Right cardiac atrium (tissue), 5 donors: ENCODE measurements around the gene LBX1. TPM values are rescaled to one million over a fixed set of nuclear protein-coding genes. Genes with fewer than 3 reads are reported as not detected.

Source experiments
- ATAC-seq, 2 donors: fragments of 200-7000 bp; cut with Tn5 transposase; one replicate each; pipeline versions ENCODE4 v1.8.0 to v1.9.1; 2020; ENCODE audit warnings: moderate library complexity in 2 of 2, mild to moderate bottlenecking in 1 of 2
- DNase-seq, 3 donors: peaks; one replicate each; pipeline ENCODE4 v3.0.0-alpha.2; 2020
- H3K27ac ChIP-seq: one replicate; pipeline ENCODE4 v1.5.1; 2013; ENCODE audit warnings: mild to moderate bottlenecking, low read length, control low read depth, moderate library complexity
- H3K27me3 ChIP-seq: one replicate; pipeline ENCODE4 v1.6.1; 2013; ENCODE audit not compliant: control insufficient read depth, insufficient read depth
- H3K4me1 ChIP-seq: one replicate; pipeline ENCODE4 v1.6.1; 2013; ENCODE audit warnings: low read length; ENCODE audit not compliant: control insufficient read depth, insufficient read depth
- H3K4me3 ChIP-seq: one replicate; pipeline ENCODE4 v1.5.1; 2013; ENCODE audit warnings: low read length, control low read depth
- H3K9me3 ChIP-seq: one replicate; pipeline ENCODE4 v1.6.1; 2013; ENCODE audit warnings: low read length; ENCODE audit not compliant: control insufficient read depth
- WGBS: extraction: QIAGEN DNeasy Blood & Tissue Kit; methylation state at CpG from one replicate; pipeline ENCODE4 v1.1.7; 2013; 5-methylcytosine and 5-hydroxymethylcytosine counted together
- intact Hi-C, 4 donors: fragments of 100-400 bp; cut with DNase I; formaldehyde crosslinking; loops; one replicate each; pipeline versions ENCODE4 v1.11.0 to v1.14.0; 2022 to 2023
- polyA plus RNA-seq: library from polyadenylated mRNA; stranded (reverse); fragments of 200-250 nt; gene quantifications from one replicate; pipeline ENCODE4 v1.2.3, GENCODE V29; 2013
- total RNA-seq, 4 donors: library from RNA; stranded (reverse); fragmentation: NEBNext Ultra II Directional; extraction: Animal tissue kit (Norgen Biotek cat#: 25700); gene quantifications; one replicate each; pipeline ENCODE4 v1.2.1, GENCODE V29; 2021
- donor health status: healthy with polysubstance abuse.
- donor health status: DM: no; HTN: yes; CAD: no.
- donor health status: DM: no; HTN: no; CAD: no.
- donor health status: DM: no; HTN: yes; CAD: no; lungs with severe emphysema.
- donor health status: DM: yes; HTN: yes; CAD: no.

LBX1 gene
- total and polyA plus RNA-seq, 5 donors, result not detected

DNA sequence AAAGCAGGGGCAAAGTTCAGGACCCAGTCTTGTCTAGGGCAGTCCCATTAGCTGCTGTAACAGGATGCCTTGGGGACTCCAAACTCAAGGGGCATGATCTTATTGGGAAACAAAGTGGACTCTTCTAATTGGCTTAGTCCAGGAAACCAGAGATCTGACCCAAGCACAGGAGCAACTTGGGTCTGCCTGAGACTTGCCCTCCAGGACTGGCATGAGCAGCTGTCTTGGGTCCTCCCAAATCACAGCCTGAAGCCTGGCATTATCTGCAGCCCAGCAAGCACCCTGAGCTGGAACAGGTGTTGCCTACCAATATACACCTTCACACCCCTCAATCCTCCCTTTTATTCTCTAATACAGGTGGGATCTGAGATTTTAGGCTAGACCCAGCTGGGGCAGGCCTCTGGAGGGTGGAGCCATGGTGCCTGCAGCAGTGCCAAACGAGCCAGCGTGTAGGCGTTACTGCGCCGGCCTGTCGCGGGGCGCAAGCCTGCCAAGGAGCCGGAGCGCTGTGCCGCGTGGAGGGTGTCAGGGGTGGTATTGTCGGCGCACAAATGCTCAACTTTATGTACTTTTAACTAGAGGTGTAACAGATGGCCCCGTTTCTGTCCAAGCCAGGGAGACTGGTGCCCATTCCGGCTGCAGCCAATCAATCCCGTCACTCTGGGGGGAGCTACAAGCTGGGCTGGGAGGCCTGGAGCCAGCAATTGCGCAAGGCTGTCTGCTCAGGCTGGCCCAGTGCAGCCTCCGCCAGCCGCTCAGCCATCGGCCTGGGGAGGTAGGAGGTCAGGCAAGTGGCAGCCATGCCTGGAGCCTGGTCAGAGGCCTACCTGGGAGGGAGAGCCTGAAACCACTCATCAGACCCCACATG, 12.8 kb upstream of the LBX1 start:
- WGBS, result 87% methylated on average over 21 of the region's 21 CpGs
- peak; percentile 79 to 83 (median 83) for DNase-seq
- H3K27me3 ChIP-seq, result no peaks in the 10 kb centered on the region
- no peak overlapping the region for H3K27ac ChIP-seq
- no peaks in the 10 kb centered on the region for H3K9me3 ChIP-seq
- H3K4me1 ChIP-seq, result no peaks in the 10 kb centered on the region
- no peak overlapping the region for H3K4me3 ChIP-seq
- intact Hi-C loops, result no loop called here
- peak; percentile 71 to 77 for ATAC-seq

DNA sequence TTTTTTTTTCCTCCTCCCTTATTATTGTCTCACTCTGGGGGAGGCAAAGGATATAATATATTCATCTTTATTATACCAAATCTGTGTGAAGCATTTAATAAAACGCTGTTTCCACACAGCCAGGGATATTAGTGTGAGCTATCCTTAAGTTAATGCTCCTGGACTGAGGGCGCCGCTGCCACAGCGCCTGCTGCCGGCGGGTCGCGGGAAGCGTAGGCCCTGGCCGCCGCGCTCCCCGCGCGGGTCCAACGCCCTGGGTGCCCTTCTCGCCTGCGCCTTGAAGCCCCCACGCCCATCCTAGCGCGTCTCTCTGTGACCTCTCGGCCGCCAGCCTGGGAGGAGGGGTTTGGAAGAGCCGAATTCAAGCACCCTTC, 9.5 kb upstream of the LBX1 start:
- Histone ChIP-seq H3K4me1 (no peaks in the 10 kb centered on the region), H3K9me3 (no peaks in the 10 kb centered on the region), H3K27ac (no peak overlapping the region), H3K4me3 (no peak overlapping the region), H3K27me3 (no peaks in the 10 kb centered on the region)
- DNase-seq, result peak in 1 of 3 donors; percentile 53
- peak in 1 of 2 donors; percentile 46 for ATAC-seq
- intact Hi-C loops, result no loop called here
- 18% methylated on average over 24 of the region's 24 CpGs for WGBS

DNA sequence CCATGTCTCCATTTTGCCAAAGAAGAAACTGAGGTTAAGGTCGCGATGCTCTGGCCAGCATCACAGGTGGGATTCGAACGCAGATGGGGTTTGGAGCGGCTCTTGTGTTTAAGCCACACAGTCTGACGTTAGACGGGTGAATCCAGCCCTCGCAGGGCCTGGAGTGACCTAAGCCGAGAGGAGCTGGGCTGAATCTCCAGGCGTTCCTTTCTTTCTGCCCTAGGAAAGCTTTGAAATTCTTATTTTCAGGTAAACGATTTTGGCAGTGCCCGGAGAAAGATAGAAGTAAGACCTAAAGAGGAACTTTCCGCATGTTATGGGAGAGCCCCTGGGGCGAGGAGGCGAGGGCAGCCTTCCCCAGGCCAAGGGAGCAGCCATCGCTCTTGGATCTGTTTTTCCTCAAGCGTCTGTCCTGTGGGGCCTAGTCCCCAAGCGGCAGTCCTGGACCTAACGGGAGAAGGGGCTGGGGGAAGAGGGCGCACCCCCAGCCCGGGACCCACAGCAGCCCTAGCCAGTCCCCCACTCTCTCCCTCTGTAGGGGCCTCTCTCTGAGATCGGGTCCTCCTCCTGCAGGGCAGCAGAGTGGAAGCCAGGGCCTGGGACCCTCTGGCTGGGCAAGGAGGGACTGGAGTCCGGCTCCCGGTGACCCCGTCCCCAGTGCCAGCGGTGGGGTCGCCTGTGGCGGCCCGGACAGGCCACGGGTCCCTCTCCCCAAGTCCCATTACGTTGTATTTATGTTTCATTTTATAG, 8.9 kb upstream of the LBX1 start:
- Histone ChIP-seq H3K4me3 (no peak overlapping the region), H3K9me3 (no peaks in the 10 kb centered on the region), H3K27me3 (no peaks in the 10 kb centered on the region), H3K27ac (no peak overlapping the region), H3K4me1 (no peaks in the 10 kb centered on the region)
- intact Hi-C loops, result no loop called here
- WGBS, result 15% methylated on average over 31 of the region's 31 CpGs
- no peak for ATAC-seq
- no peak for DNase-seq

DNA sequence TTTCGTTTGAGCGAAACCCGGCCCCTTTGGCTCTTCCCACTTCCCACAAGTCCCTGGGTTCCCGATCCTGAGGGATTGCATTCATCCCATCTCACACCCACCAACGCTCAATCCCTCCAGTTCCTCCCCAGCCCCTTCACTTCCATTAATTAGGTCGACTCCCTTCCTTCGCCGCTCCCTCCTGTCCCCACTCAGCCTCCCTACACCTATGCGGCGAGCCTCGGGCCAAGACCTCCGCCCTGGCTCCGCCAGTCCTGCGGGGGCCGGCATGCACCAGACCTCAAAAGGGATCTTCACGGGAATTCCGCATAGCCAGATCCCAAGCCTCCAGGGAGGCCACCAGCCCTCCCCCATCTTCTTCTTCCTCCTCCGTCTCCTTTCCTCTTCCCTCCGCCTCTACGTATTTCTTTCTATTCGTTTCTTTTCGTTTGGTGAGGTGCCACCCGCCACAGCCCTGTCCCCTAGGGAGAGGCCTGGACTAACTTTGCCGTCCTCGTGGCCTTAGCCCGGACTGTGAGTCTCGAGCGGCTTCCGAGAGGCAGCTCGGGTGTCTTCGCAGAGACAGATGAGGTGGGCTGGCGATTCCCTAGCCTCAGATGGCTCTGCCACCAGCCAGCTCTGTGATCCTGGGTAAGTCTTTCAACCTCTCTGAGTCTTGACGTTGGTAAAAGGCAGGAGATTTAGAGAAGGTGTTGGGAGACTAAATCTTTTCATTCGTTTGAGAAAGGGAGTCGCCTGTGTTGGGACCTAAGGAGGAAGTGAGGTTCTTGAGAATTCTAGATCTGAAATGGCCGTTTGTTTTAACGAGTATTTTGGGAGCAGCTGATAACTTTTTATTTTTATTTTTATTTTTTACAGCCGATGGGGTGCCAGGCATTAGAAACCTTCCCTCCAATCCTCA, 8.1 kb upstream of the LBX1 start:
- no peak for DNase-seq
- Histone ChIP-seq H3K9me3 (no peaks in the 10 kb centered on the region), H3K27me3 (no peaks in the 10 kb centered on the region), H3K27ac (no peak overlapping the region), H3K4me3 (no peak overlapping the region), H3K4me1 (no peaks in the 10 kb centered on the region)
- no peak for ATAC-seq
- intact Hi-C loops, result no loop called here
- 7% methylated on average over 38 of the region's 38 CpGs for WGBS

DNA sequence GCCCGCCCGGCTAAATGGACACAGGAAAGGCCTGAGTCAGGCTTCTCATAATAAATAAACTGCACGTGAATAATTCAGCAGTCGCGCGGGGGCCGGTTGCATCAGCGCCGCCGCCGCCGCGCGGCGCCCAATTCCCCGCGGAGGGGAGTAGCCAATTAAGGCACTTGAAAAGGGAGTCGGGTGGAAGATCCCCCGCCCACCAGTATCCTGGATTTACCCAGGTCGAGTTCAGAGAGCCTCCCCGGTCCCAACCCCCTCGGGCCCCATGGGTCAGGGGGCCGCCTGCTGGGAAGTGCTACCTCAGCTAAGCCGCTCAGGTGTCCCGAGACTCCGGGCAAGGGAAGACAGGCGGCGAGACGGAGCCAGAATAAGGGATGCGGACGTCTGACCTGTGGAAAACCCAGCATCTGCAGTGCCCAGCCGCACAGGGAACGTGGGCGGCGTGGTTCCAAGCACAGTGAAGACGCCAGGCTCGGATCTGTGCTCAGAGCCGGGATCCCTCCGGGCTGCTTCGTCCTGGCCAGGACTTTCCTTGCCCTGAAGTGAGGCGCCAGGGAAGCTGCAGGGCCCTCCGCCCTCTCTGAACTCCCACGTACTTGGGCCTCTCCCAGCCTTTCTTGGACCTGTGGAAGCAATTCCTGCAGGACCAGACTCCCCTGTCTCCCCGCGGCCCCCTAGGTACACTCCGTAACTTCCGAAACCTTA, 7.3 kb upstream of the LBX1 start:
- peak in 1 of 2 donors; percentile 23 for ATAC-seq
- no peak overlapping the region for H3K4me3 ChIP-seq
- DNase-seq, result peak in 2 of 3 donors; percentile 52 to 58
- no peaks in the 10 kb centered on the region for H3K9me3 ChIP-seq
- no peaks in the 10 kb centered on the region for H3K27me3 ChIP-seq
- 4% methylated on average over 47 of the region's 47 CpGs for WGBS
- intact Hi-C loops, result no loop called here
- H3K27ac ChIP-seq, result no peak overlapping the region
- H3K4me1 ChIP-seq, result no peaks in the 10 kb centered on the region

DNA sequence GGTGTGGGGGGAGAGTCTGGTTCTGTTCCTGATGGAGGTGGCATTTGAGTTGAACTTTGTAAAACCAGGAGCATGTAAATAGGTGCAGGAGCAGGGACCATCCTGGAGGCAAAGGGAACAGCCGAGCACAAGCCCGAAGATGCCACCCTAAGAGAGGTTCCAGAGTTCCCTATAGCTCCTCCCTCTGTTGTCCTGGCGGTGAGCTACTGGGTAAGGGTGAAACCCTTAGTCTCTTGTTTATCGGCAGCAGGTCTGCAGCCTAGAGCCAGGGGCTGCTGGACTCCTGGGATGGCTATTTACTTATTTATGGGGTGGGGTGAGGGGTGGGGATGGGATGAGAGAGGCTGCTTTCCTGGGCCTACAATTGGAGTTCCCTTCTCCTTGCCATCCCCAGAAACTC, 6.5 kb upstream of the LBX1 start:
- Histone ChIP-seq H3K27me3 (no peaks in the 10 kb centered on the region), H3K4me3 (no peak overlapping the region), H3K4me1 (no peaks in the 10 kb centered on the region), H3K9me3 (no peaks in the 10 kb centered on the region), H3K27ac (no peak overlapping the region)
- ATAC-seq (no peak), DNase-seq (no peak)
- intact Hi-C loops, result no loop called here
- WGBS, result 33% methylated on average over 4 of the region's 4 CpGs

DNA sequence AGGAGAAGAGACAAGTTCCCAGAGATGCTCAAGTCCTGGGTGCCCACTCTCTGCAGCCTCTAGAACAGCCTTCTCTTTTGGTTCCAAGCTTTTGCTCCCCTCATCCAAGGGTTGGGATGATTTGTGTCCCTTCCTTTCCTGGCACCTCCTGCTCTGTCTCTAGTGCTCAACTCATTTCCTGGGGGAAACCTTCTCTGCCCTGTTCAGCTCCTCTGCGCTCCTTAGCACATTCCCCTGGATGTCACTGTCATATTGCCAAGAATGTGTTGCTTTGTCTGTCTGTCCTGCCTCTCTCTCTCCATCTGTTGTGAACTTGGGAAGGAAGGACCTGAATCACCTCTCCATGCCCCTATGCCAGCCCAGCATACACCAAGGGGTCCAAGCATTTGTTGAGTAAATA, 5.1 kb upstream of the LBX1 start:
- WGBS, result 57% methylated on average over 1 of the region's 1 CpG
- Histone ChIP-seq H3K9me3 (no peaks in the 10 kb centered on the region), H3K27me3 (no peaks in the 10 kb centered on the region), H3K4me3 (no peak overlapping the region), H3K4me1 (no peaks in the 10 kb centered on the region), H3K27ac (no peak overlapping the region)
- ATAC-seq, result no peak
- intact Hi-C loops, result no loop called here
- no peak for DNase-seq

DNA sequence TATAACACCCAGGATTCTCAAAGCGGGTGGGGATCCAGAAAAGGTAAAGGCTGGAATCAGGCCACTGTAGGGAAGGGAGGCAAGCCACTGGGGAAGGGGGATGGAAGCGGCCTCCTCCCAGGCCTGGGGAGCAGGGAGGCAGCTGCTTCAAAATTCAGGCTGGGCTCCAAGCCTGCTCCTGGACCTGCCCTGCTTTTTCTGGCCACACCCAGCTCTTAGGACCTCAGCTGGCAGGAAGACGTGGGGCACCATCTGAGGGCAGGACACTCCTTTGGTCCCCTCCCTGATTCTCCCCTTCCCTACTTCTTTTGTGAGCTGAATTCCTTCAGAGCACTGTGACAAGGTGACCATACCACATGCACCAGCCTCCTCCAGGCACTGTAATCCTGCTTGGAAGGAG, 4.6 kb upstream of the LBX1 start:
- Histone ChIP-seq H3K27me3 (no peaks in the 10 kb centered on the region), H3K9me3 (no peaks in the 10 kb centered on the region), H3K4me3 (no peak overlapping the region), H3K27ac (no peak overlapping the region), H3K4me1 (no peaks in the 10 kb centered on the region)
- intact Hi-C loops, result no loop called here
- ATAC-seq (no peak), DNase-seq (no peak)
- WGBS, result 29% methylated on average over 3 of the region's 3 CpGs

DNA sequence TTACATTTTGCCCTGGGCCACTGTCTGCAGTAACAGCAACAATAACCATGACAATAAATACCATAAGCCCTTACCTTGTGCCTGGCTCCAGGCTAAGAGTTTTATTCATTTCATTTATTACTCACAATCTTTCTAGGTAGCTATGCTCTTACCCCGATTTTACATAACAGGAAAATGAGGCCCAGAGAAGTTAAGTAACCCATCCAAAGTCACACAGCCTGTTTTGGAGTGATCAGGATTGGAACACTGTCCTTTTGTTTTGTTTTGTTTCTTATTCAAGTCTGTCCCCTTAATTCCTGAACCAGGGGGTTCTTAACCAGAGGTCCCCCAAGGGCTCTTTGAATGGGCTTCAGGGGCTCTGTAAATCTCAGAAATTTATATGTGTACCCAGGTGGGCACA, 4.2 kb upstream of the LBX1 start:
- no peak overlapping the region for H3K27ac ChIP-seq
- 27% methylated on average over 1 of the region's 1 CpG for WGBS
- ATAC-seq (no peak), DNase-seq (no peak)
- H3K4me3 ChIP-seq, result no peak overlapping the region
- H3K27me3 ChIP-seq, result no peaks in the 10 kb centered on the region
- H3K9me3 ChIP-seq, result no peaks in the 10 kb centered on the region
- intact Hi-C loops, result no loop called here
- H3K4me1 ChIP-seq, result no peaks in the 10 kb centered on the region

DNA sequence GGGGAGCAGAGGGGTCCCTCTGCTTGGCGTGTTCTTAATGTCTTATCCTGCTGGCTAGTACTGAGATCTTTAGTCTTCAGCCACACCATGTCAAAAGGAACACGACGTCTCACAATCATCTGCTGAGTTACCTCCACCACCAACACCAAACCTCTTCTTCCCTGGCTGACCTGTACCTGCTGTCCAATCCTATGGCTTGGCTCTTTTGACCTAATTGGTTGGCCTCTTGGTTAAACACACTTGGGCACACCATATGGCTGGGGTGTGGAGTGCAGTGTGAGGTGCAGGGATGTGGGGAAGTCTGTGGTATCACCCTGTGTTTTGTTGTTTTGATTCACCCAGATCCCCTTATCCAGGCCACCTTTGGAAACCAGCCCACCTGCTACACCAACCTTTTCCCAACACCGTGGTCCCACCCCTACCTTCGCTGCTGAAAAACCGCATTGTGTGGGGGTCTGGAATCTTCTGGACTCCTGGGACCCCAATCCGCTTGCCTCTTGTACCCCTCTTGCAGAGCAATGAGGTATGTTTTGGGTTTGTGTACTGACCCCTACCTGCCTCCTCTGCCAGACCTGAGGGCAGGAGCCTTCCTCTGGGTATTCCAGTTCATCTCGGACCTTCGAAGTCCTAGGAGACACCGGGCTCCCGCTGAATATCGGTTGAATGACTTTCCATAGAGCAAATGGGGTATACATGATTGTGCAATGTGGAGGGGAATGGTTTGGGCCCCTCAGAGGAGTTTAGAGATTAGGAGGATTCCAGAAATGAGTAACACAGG, 2.8 kb upstream of the LBX1 start:
- no peak overlapping the region for H3K27ac ChIP-seq
- no peak overlapping the region for H3K4me3 ChIP-seq
- no peaks in the 10 kb centered on the region for H3K9me3 ChIP-seq
- WGBS, result 21% methylated on average over 12 of the region's 12 CpGs
- H3K4me1 ChIP-seq, result no peaks in the 10 kb centered on the region
- no peaks in the 10 kb centered on the region for H3K27me3 ChIP-seq
- DNase-seq (no peak), ATAC-seq (no peak)
- intact Hi-C loops, result no loop called here
